ENCODE data around the gene RBFOX2. TPM values are rescaled to one million over a fixed set of nuclear protein-coding genes. Genes with fewer than 3 reads are reported as not detected.
"Not testable (repeated sequence)": the region's sequence is repeated elsewhere in the genome, so short reads cannot be mapped to it uniquely, and the experiment has no call there.

RBFOX2 gene
- total RNA-seq, 4 donors from 2014 or later: 39.4 to 80.0 (median 52.9) TPM

- TF ChIP-seq POLR2A (IDR thresholded peaks at IDR 0.05) (no peak), CTCF (IDR thresholded peaks at IDR 0.05) (no peak)
- no peaks in the 10 kb centered on the region for H3K4me1 ChIP-seq
- no peak overlapping the region for H3K4me3 ChIP-seq
- no peaks in the 10 kb centered on the region for H3K27me3 ChIP-seq
- no peaks in the 10 kb centered on the region for H3K9me3 ChIP-seq
- no peak overlapping the region for H3K27ac ChIP-seq
- no peak for DNase-seq
- no peaks in the 10 kb centered on the region for H3K36me3 ChIP-seq
Measured at GRCh38 chr22:36049678-36049997, 21.0 kb upstream of the RBFOX2 start.

- Histone ChIP-seq H3K4me1 (no peaks in the 10 kb centered on the region), H3K27ac (no peak overlapping the region), H3K9me3 (no peaks in the 10 kb centered on the region), H3K27me3 (no peaks in the 10 kb centered on the region), H3K4me3 (no peak overlapping the region), H3K36me3 (no peaks in the 10 kb centered on the region)
- TF ChIP-seq POLR2A (IDR thresholded peaks at IDR 0.05): no peak
- DNase-seq: no peak
Measured at GRCh38 chr22:36048911-36049677, 20.5 kb upstream of the RBFOX2 start.

GRCh38 chr22:36044517-36044916, 15.9 kb upstream of the RBFOX2 start:
- DNase-seq, H3K27ac ChIP-seq, H3K27me3 ChIP-seq, H3K4me3 ChIP-seq, H3K36me3 ChIP-seq, H3K9me3 ChIP-seq, H3K4me1 ChIP-seq: not testable (repeated sequence)

GRCh38 chr22:36042240-36042639, 13.6 kb upstream of the RBFOX2 start:
- no peak overlapping the region for H3K27ac ChIP-seq
- no peak overlapping the region for H3K4me3 ChIP-seq
- no peaks in the 10 kb centered on the region for H3K4me1 ChIP-seq
- no peaks in the 10 kb centered on the region for H3K9me3 ChIP-seq
- H3K27me3 ChIP-seq: no peaks in the 10 kb centered on the region
- no peaks in the 10 kb centered on the region for H3K36me3 ChIP-seq
- no peak for DNase-seq
- TF ChIP-seq CTCF (IDR thresholded peaks at IDR 0.05) (no peak), POLR2A (IDR thresholded peaks at IDR 0.05) (no peak)

- TF ChIP-seq POLR2A (IDR thresholded peaks at IDR 0.05) (no peak), CTCF (IDR thresholded peaks at IDR 0.05) (no peak)
- no peaks in the 10 kb centered on the region for H3K27me3 ChIP-seq
- no peaks in the 10 kb centered on the region for H3K36me3 ChIP-seq
- no peak for DNase-seq
- H3K27ac ChIP-seq: no peak overlapping the region
- H3K4me3 ChIP-seq: no peak overlapping the region
- H3K9me3 ChIP-seq: no peaks in the 10 kb centered on the region
- H3K4me1 ChIP-seq: no peaks in the 10 kb centered on the region
Measured at GRCh38 chr22:36039125-36039524, 10.5 kb upstream of the RBFOX2 start.

- TF ChIP-seq POLR2A (IDR thresholded peaks at IDR 0.05) (no peak), CTCF (IDR thresholded peaks at IDR 0.05) (no peak)
- DNase-seq: no peak
Measured at GRCh38 chr22:36037102-36037758, 8.6 kb upstream of the RBFOX2 start.

More at GRCh38 chr22:36037102-36037758, 8.6 kb upstream of the RBFOX2 start:
- Histone ChIP-seq H3K4me1 (no peaks in the 10 kb centered on the region), H3K36me3 (no peaks in the 10 kb centered on the region), H3K9me3 (no peaks in the 10 kb centered on the region), H3K27ac (no peak overlapping the region), H3K4me3 (no peak overlapping the region), H3K27me3 (no peaks in the 10 kb centered on the region)

Data from Peyer's patch (tissue), 4 donors.